ENCODE measurements around the gene FAM168B.

DNA sequence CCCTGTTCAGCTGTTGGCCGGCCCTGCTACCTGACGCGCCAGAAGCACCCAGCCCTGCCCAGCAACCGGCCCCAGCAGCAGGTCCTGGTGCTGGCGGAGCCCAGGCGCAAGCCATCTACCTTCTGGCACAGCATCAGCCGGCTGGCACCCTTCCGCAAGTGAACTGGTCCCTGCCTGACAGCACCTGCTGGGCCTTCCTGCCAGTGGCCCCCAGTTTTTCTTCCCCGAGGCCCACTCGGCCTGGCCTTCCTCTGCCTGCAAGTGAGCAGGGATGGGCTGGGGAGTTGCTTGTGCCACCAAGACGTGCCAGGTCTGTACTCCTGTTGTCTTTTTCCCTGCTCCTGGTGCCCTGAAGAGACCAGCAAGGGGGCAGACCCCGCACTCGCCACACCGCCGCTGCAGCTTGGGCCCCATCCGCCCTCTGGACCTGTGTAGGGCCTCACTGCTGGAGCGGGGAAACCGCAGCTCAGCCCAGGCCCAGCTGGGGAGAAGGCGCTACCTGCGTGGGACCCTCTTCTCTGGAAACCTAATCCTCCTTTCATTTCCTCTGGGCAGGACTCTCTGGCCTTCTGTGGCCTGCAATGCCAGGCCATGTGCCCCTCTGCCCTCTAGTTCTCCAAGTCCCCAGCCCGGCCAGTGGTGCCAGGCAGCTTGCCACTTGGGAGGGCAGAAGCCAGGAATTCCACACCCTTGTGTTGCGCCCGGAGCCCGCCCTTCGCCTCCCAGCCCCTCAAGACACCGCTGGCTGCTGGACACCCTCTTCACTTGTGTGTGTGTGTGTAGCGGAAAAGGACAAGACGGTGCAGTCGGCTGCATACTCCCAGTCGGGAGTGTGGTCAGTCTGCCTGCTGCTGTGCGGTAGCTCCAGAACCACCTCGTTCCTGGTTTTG is 47.0 kb downstream of the FAM168B start:
- no peak for TF ChIP-seq CTCF (IDR thresholded peaks at IDR 0.05; ENCODE audit: low read length)
- TF ChIP-seq EZH2 (IDR thresholded peaks at IDR 0.05; ENCODE audit: borderline replicate concordance, low read length) = no peak
